GM18907 (cell line): ENCODE data around the gene C4orf54.

Experiments used
- ATAC-seq: cut with Tn5 transposase; IDR thresholded peaks from one replicate; pipeline ENCODE4 v1.9.1; 2021; ENCODE audit warnings: mild to moderate bottlenecking, moderate library complexity; ENCODE audit not compliant: unreplicated experiment

Gene C4orf54

DNA sequence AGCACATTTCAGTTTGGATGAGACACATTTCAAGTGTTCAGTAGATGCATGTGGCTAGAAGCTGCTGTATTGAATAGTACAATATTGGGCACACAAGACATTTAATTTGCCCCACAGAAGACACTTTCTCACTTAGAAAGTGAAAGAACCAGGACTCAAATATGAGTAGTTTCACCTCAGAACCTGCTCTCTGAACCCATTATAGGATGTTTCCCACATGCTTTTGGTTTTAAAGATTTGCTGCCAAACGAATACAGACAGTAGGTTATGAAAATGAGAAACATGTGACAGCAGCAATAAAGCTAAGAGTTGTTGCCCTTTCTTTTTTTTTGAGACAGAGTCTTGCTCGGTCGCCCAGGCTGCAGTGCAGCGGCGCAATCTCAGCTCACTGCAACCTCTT is 32.3 kb downstream of the C4orf54 start:
- peak; percentile 59 for ATAC-seq

- no peak for ATAC-seq
Observed at GRCh38 chr4:99624141-99624719, 33.4 kb downstream of the C4orf54 start.

DNA sequence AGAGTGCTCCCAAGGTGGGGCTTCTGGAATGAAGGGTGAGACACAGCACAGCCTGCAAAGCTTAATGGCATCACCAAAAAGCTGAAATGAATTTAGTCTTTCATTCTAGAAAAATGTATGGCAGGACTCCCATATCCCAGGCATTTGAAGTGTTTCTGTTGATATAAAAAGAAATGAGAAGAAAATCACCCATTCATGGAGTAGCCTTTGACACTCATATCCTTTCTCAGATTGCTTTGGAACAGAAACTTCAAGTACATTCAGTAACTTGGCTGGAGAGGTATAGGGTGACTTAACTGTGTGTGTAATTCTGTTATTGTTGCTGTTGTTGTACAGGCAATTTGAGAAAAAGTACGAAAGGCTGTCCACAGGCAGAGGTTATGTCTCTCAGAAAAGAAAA is 35.3 kb downstream of the C4orf54 start:
- ATAC-seq: no peak

DNA sequence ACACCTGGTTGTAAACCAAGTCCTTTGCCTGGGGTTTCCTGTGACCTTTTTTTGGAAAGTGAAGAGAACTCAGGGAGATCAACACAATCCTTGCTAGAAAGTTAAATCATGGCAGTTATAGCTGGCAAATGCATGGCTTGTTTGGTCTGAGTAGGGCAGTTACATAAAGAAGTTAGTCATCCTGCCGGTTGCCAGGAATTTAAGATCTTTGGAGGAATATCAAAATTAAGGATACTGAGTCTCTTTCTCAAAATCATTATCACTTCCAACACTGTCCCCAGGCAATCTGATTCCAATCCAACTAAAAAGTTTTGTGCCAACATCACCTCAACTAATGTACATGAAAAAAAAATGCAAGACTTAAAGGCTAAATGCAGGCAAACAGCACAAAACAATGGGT is 40.3 kb downstream of the C4orf54 start:
- ATAC-seq: no peak

- no peak for ATAC-seq
Observed at GRCh38 chr4:99615170-99615820, 42.3 kb downstream of the C4orf54 start.

DNA sequence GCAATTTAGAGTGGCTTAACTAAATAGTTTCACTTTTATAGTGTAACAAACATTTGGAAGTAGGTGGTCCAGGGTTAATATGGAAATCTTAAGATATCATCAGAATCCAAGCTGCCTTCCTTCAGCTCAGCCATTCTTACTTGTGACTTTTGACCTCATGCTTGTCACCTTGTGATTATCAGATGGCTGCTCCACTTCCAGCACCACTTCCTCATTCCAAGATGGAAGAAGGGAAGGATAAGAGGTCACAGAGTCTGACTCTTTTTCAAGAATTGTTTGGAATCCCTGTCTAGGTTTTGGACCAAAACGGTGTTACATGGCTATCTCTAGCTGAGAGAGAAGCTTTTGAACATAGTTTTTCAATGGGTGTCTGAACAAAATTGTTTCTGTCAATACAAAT is 43.1 kb downstream of the C4orf54 start:
- no peak for ATAC-seq

DNA sequence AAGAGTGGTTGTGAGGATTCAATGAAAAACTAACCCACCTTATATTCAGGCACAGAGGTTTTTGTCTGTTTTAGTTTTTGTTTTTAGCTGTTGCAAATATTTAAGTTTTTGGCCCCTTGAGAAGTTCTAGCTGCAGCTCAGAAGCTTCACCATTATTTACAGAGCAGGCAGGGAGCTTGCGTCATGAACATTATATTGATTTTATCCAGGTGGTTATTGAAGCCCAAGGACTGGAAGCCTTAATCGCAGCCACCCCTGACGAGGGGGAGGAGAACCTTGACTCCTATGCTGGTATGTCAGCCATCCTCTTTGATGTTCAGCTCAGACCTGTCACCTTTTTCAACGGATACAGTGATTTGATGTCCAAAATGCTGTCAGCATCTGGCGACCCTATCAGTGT is 44.9 kb downstream of the C4orf54 start:
- no peak for ATAC-seq

GRCh38 chr4:99612281-99612680 is 45.3 kb downstream of the C4orf54 start:
- no peak for ATAC-seq

DNA sequence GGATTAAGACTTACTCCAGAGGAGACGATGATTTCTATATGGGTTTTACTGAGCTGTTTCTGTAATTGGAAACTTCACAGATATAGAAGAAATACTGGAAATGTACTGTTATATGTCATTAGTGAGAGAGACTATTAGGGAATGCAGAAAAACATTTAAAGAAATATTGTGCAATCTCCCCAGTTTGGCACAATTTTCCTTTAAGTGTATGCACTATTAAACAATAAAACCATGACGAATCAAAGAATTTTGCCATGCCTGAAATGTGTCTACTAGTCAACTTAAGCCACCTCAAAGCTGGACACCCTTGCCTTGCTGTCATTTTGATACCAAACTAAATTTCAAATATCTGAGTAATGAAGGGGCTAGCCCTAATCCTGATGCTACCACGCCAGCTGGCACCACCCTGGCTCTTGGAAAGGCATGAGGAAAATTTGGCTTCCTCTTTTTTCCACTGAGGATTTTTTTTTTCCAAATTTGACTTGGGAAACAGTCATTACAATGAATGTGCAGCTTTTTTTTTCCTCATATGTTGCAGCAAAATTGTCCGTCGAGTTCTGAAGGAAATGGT is 46.9 kb downstream of the C4orf54 start:
- no peak for ATAC-seq

DNA sequence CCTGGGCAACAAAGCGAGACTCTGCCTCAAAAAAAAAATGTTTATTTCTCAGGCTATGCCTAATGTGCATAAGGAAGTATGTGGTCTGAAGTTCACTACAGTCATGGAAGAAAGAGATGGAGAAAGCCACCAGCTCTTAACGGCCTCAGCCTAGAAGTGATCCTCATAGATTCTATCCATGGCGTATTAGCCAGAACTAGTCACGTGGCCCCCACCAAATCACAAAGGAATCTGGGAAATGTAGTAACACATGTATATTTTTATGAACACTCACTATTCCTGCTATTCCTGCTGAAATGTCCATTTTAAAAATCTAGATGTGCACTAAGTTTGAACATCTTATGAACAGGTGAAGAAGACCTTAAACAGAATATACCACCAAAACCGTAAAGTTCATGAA is 49.2 kb downstream of the C4orf54 start:
- no peak for ATAC-seq
